Neural progenitor cell (in vitro differentiated cells): ENCODE results near the gene JPH3.

Experiments used
- CTCF ChIP-seq: fragments of 200-600 bp; sonication (generic); IDR thresholded peaks from 2 replicates; pipeline ENCODE4 v1.5.1; 2017; ENCODE audit warnings: antibody characterized with exemption, mild to moderate bottlenecking
- EZH2 ChIP-seq: fragments of 200-600 bp; sonication (generic); IDR thresholded peaks from 2 replicates; pipeline ENCODE4 v1.6.1; 2017; ENCODE audit warnings: antibody characterized with exemption, mild to moderate bottlenecking, moderate library complexity

GRCh38 chr16:87570572-87570937 is 31.8 kb upstream of the JPH3 start:
- TF ChIP-seq EZH2 (no peak), CTCF (no peak)
